ENCODE measurements around the gene YPEL1.

- no peak for TF ChIP-seq TCF12 (IDR thresholded peaks at IDR 0.05; ENCODE audit: low read depth, low read length)
- TF ChIP-seq, protein P1, sequence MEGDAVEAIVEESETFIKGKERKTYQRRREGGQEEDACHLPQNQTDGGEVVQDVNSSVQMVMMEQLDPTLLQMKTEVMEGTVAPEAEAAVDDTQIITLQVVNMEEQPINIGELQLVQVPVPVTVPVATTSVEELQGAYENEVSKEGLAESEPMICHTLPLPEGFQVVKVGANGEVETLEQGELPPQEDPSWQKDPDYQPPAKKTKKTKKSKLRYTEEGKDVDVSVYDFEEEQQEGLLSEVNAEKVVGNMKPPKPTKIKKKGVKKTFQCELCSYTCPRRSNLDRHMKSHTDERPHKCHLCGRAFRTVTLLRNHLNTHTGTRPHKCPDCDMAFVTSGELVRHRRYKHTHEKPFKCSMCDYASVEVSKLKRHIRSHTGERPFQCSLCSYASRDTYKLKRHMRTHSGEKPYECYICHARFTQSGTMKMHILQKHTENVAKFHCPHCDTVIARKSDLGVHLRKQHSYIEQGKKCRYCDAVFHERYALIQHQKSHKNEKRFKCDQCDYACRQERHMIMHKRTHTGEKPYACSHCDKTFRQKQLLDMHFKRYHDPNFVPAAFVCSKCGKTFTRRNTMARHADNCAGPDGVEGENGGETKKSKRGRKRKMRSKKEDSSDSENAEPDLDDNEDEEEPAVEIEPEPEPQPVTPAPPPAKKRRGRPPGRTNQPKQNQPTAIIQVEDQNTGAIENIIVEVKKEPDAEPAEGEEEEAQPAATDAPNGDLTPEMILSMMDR (IDR thresholded peaks at IDR 0.05; ENCODE audit: control extremely low read depth in 1 of 3, insufficient read depth in 1 of 3, low read depth in 1 of 3, low read length in 3 of 3), result no peak
These were observed 52.2 kb downstream of the YPEL1 start for GRCh38 chr22:21683401-21683811.

Data from H1 (cell line).